Astrocyte (in vitro differentiated cells and primary cell): Measurements from ENCODE around the gene CPZ. TPM values are rescaled to one million over a fixed set of nuclear protein-coding genes. Genes with fewer than 3 reads are reported as not detected.

Source experiments
- DNase-seq: peaks from one replicate; pipeline ENCODE4 v3.0.0-alpha.2; 2010; ENCODE audit warnings: low read depth
- FAIRE-seq: peaks from 2 replicates; lab custom pipeline; 2011; peaks lifted over from hg19 to GRCh38; lab: Jason Lieb, UNC
- H2AFZ ChIP-seq: 2 replicates; pipeline ENCODE4 v1.6.0; 2012; ENCODE audit warnings: low read depth, low read length, inconsistent platforms
- H3K27ac ChIP-seq: 2 replicates; pipeline ENCODE4 v1.5.1; 2011; ENCODE audit warnings: low read depth, low read length, inconsistent platforms
- H3K27me3 ChIP-seq: 2 replicates; pipeline ENCODE4 v1.6.0; 2011; ENCODE audit warnings: low read length, inconsistent platforms; ENCODE audit not compliant: insufficient read depth
- H3K36me3 ChIP-seq: 2 replicates; pipeline ENCODE4 v1.5.1; 2011; ENCODE audit warnings: low read length, inconsistent platforms; ENCODE audit not compliant: insufficient read depth
- H3K4me1 ChIP-seq: 2 replicates; pipeline ENCODE4 v1.5.1; 2011; ENCODE audit warnings: low read length, inconsistent platforms; ENCODE audit not compliant: insufficient read depth
- H3K4me2 ChIP-seq: 2 replicates; pipeline ENCODE4 v1.6.0; 2012; ENCODE audit warnings: low read length, inconsistent platforms
- H3K4me3 ChIP-seq: 2 replicates; pipeline ENCODE4 v1.5.1; 2011; ENCODE audit warnings: low read depth, mild to moderate bottlenecking, low read length, inconsistent platforms; ENCODE audit not compliant: insufficient read depth
- H3K79me2 ChIP-seq: 2 replicates; pipeline ENCODE4 v1.6.0; 2012; ENCODE audit warnings: mild to moderate bottlenecking, low read length, inconsistent platforms; ENCODE audit not compliant: insufficient read depth
- H3K9ac ChIP-seq: 2 replicates; pipeline ENCODE4 v1.6.0; 2012; ENCODE audit warnings: mild to moderate bottlenecking, low read length, inconsistent platforms
- H3K9me3 ChIP-seq: 2 replicates; pipeline ENCODE4 v1.5.1; 2012; ENCODE audit warnings: low read depth, mild to moderate bottlenecking, low read length, inconsistent platforms; ENCODE audit not compliant: insufficient read depth
- H4K20me1 ChIP-seq: 2 replicates; pipeline ENCODE4 v1.6.0; 2012; ENCODE audit warnings: low read length, inconsistent platforms; ENCODE audit not compliant: insufficient read depth
- H3K27ac Mint-ChIP-seq: one replicate; pipeline ENCODE4 v1.8.0; 2021; ENCODE audit warnings: mild to moderate bottlenecking, mixed read lengths; ENCODE audit not compliant: unreplicated experiment
- H3K27me3 Mint-ChIP-seq: one replicate; pipeline ENCODE4 v1.8.0; 2021; ENCODE audit warnings: low read depth, mixed read lengths; ENCODE audit not compliant: unreplicated experiment
- H3K36me3 Mint-ChIP-seq: one replicate; pipeline ENCODE4 v1.8.0; 2021; ENCODE audit warnings: low read depth, mixed read lengths; ENCODE audit not compliant: unreplicated experiment
- H3K4me1 Mint-ChIP-seq: one replicate; pipeline ENCODE4 v1.8.0; 2021; ENCODE audit warnings: low read depth, mixed read lengths; ENCODE audit not compliant: unreplicated experiment
- H3K4me3 Mint-ChIP-seq: one replicate; pipeline ENCODE4 v1.8.0; 2021; ENCODE audit warnings: mild to moderate bottlenecking, moderate library complexity, mixed read lengths; ENCODE audit not compliant: unreplicated experiment
- H3K9me3 Mint-ChIP-seq: one replicate; pipeline ENCODE4 v1.8.0; 2021; ENCODE audit warnings: mild to moderate bottlenecking, mixed read lengths; ENCODE audit not compliant: unreplicated experiment
- EZH2 ChIP-seq: IDR thresholded peaks from 2 replicates; pipeline ENCODE4 v1.6.1; 2012; ENCODE audit warnings: mild to moderate bottlenecking, low read length, inconsistent platforms; ENCODE audit not compliant: insufficient read depth
- total RNA-seq: library from RNA; stranded (reverse); gene quantifications from 2 replicates; pipeline ENCODE4 v1.2.1, GENCODE V29; 2021
- TF ChIP-seq, protein P1 (sequence below): IDR thresholded peaks from 2 replicates; pipeline ENCODE4 v1.5.1; 2011; ENCODE audit warnings: low read depth, mild to moderate bottlenecking, inconsistent platforms, low read length, moderate library complexity; ENCODE audit not compliant: insufficient read depth

The CPZ gene
- total RNA-seq, 1 donor from 2014 or later: 6.3 TPM

DNA sequence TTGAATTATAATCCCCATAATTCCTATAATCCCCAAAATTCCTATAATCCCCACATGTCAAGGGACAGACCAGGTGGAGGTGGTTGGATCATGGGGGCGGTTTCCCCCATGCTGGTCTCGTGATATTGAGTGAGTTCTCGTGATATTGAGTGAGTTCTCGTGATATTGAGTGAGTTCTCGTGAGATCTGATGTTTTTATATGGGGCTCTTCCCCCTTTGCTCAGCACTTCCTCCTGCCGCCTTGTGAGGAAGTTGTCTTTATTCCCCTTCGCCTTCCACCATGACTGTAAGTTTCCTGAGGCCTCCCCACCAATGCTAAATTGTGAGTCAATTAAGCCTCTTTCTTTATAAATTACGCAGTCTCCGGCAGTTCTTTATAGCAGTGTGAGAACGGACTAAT lies 48.9 kb upstream of the CPZ start:
- Histone ChIP-seq H3K4me1 (peaks cover 12% of the 10 kb centered on the region), H4K20me1 (no peaks in the 10 kb centered on the region), H3K36me3 (no peaks in the 10 kb centered on the region), H3K79me2 (no peaks in the 10 kb centered on the region), H3K27me3 (no peaks in the 10 kb centered on the region), H3K9me3 (no peaks in the 10 kb centered on the region), H3K4me2 (no peak overlapping the region), H3K27ac (no peak overlapping the region), H2AFZ (no peak overlapping the region), H3K4me3 (no peak overlapping the region), H3K9ac (no peak overlapping the region)
- Mint-ChIP-seq H3K4me3 (no peak overlapping the region), H3K36me3 (peaks cover 2% of the 10 kb centered on the region), H3K27ac (no peak overlapping the region), H3K9me3 (no peaks in the 10 kb centered on the region), H3K27me3 (peaks cover 42% of the 10 kb centered on the region), H3K4me1 (peaks cover 7% of the 10 kb centered on the region)
- DNase-seq (no peak), FAIRE-seq (no peak)
- TF ChIP-seq, protein P1, sequence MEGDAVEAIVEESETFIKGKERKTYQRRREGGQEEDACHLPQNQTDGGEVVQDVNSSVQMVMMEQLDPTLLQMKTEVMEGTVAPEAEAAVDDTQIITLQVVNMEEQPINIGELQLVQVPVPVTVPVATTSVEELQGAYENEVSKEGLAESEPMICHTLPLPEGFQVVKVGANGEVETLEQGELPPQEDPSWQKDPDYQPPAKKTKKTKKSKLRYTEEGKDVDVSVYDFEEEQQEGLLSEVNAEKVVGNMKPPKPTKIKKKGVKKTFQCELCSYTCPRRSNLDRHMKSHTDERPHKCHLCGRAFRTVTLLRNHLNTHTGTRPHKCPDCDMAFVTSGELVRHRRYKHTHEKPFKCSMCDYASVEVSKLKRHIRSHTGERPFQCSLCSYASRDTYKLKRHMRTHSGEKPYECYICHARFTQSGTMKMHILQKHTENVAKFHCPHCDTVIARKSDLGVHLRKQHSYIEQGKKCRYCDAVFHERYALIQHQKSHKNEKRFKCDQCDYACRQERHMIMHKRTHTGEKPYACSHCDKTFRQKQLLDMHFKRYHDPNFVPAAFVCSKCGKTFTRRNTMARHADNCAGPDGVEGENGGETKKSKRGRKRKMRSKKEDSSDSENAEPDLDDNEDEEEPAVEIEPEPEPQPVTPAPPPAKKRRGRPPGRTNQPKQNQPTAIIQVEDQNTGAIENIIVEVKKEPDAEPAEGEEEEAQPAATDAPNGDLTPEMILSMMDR: no peak
- no peak for TF ChIP-seq EZH2

GRCh38 chr4:8544282-8544681 lies 48.3 kb upstream of the CPZ start:
- Histone ChIP-seq H3K4me3 (no peak overlapping the region), H3K36me3 (no peaks in the 10 kb centered on the region), H4K20me1 (no peaks in the 10 kb centered on the region), H3K4me2 (no peak overlapping the region), H3K9ac (no peak overlapping the region), H3K27me3 (no peaks in the 10 kb centered on the region), H2AFZ (no peak overlapping the region), H3K27ac (no peak overlapping the region), H3K79me2 (no peaks in the 10 kb centered on the region), H3K4me1 (peaks cover 8% of the 10 kb centered on the region), H3K9me3 (no peaks in the 10 kb centered on the region)
- Mint-ChIP-seq H3K27ac (no peak overlapping the region), H3K27me3 (peaks cover 35% of the 10 kb centered on the region), H3K4me3 (no peak overlapping the region), H3K9me3 (no peaks in the 10 kb centered on the region), H3K36me3 (peaks cover 2% of the 10 kb centered on the region), H3K4me1 (peaks cover 7% of the 10 kb centered on the region)
- FAIRE-seq (no peak), DNase-seq (no peak)
- TF ChIP-seq EZH2: no peak
- TF ChIP-seq, protein P1: no peak

GRCh38 chr4:8544741-8545438 lies 47.7 kb upstream of the CPZ start:
- H3K9ac ChIP-seq: no peak overlapping the region
- H3K9me3 ChIP-seq: no peaks in the 10 kb centered on the region
- H3K79me2 ChIP-seq: no peaks in the 10 kb centered on the region
- H3K36me3 ChIP-seq: no peaks in the 10 kb centered on the region
- no peak overlapping the region for H3K4me3 ChIP-seq
- H3K27me3 ChIP-seq: no peaks in the 10 kb centered on the region
- no peak for TF ChIP-seq EZH2
- TF ChIP-seq, protein P1: no peak
- Mint-ChIP-seq H3K4me3 (no peak overlapping the region), H3K4me1 (peaks cover 7% of the 10 kb centered on the region), H3K9me3 (no peaks in the 10 kb centered on the region), H3K36me3 (peaks cover 2% of the 10 kb centered on the region), H3K27ac (no peak overlapping the region), H3K27me3 (peaks cover 35% of the 10 kb centered on the region)
- DNase-seq (no peak), FAIRE-seq (no peak)
- H3K27ac ChIP-seq: no peak overlapping the region
- H4K20me1 ChIP-seq: no peaks in the 10 kb centered on the region
- H3K4me2 ChIP-seq: no peak overlapping the region
- H3K4me1 ChIP-seq: peaks cover 8% of the 10 kb centered on the region
- H2AFZ ChIP-seq: no peak overlapping the region
